Measurements from ENCODE around the gene NINL.

The NINL gene

GRCh38 chr20:25461786-25462545 is 123.4 kb downstream of the NINL start:
- Histone ChIP-seq H3K9me3 (ENCODE audit: severe bottlenecking) (no peaks in the 10 kb centered on the region), H3K27me3 (ENCODE audit: insufficient read depth, poor library complexity, severe bottlenecking) (no peaks in the 10 kb centered on the region), H3K27ac (ENCODE audit: poor library complexity, severe bottlenecking) (no peak overlapping the region), H3K36me3 (ENCODE audit: low read depth) (no peaks in the 10 kb centered on the region), H3K4me3 (ENCODE audit: severe bottlenecking) (no peak overlapping the region), H3K4me1 (ENCODE audit: insufficient read depth, poor library complexity, severe bottlenecking) (no peaks in the 10 kb centered on the region)
- DNase-seq (ENCODE audit: low spot score) (no peak), ATAC-seq (ENCODE audit: low read depth) (no peak)
- TF ChIP-seq, protein P1, sequence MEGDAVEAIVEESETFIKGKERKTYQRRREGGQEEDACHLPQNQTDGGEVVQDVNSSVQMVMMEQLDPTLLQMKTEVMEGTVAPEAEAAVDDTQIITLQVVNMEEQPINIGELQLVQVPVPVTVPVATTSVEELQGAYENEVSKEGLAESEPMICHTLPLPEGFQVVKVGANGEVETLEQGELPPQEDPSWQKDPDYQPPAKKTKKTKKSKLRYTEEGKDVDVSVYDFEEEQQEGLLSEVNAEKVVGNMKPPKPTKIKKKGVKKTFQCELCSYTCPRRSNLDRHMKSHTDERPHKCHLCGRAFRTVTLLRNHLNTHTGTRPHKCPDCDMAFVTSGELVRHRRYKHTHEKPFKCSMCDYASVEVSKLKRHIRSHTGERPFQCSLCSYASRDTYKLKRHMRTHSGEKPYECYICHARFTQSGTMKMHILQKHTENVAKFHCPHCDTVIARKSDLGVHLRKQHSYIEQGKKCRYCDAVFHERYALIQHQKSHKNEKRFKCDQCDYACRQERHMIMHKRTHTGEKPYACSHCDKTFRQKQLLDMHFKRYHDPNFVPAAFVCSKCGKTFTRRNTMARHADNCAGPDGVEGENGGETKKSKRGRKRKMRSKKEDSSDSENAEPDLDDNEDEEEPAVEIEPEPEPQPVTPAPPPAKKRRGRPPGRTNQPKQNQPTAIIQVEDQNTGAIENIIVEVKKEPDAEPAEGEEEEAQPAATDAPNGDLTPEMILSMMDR (IDR thresholded peaks at IDR 0.05; ENCODE audit: poor library complexity, severe bottlenecking) = no peak

DNA sequence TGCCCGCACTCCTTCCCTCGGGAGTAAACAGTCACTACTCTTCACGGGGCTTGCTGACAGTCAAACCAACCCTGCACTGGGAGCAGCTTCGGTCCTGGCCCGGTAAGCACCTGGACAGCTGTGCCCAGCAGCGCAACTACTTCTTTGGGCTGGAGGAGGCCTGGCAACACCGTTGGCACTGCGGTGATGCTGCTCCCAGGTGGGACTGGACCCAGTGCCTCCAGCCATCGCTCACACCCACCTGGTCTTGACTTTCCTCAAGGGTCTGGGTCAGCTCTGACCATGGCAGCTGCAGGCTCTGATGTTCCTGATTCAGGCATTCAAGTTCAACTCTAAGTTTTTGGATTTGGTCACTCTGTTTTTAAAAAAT is 124.1 kb downstream of the NINL start:
- DNase-seq (ENCODE audit: low spot score) (no peak), ATAC-seq (ENCODE audit: low read depth) (no peak)
- TF ChIP-seq, protein P1 (IDR thresholded peaks at IDR 0.05; ENCODE audit: poor library complexity, severe bottlenecking) = no peak
- H3K4me1 ChIP-seq (ENCODE audit: insufficient read depth, poor library complexity, severe bottlenecking) = no peaks in the 10 kb centered on the region
- H3K27ac ChIP-seq (ENCODE audit: poor library complexity, severe bottlenecking) = no peak overlapping the region
- H3K4me3 ChIP-seq (ENCODE audit: severe bottlenecking) = no peak overlapping the region
- H3K27me3 ChIP-seq (ENCODE audit: insufficient read depth, poor library complexity, severe bottlenecking) = no peaks in the 10 kb centered on the region
- no peaks in the 10 kb centered on the region for H3K36me3 ChIP-seq (ENCODE audit: low read depth)
- no peaks in the 10 kb centered on the region for H3K9me3 ChIP-seq (ENCODE audit: severe bottlenecking)

DNA sequence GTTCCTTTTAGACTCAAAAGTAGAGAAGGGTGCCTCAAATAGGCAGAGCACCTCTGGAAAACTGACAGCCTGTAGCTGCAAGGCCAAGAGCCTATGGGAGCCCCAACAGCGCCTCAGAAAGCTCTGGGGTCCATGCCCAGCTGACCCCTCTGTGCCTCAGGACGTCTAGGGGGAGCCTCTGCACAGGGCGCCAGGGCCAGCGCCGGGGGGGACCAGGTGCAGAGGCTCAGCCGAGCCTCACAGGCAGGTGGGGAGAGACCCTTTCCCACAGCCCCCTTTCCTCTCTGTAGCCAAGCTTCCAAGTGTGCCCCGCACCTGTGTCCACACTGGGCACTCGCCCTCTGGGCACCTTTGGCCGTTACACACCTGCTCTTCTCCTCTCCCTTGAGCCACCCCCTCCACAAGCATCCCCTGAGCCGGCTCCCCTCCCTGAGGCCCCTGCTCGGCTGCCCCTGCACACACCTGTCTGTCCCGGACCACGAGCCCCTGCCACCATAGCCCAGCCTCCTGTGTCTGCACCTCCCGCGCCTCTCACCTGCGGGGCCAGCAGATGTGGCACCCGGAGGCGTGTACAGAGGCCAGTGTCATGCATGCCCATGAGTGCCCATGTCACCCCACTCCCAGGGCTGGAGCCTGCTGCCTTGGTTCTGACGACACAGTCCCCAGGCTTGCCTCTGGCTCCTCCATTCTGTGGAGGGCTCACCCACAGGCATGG is 124.6 kb downstream of the NINL start:
- ATAC-seq (ENCODE audit: low read depth) (no peak), DNase-seq (ENCODE audit: low spot score) (no peak)
- H3K36me3 ChIP-seq (ENCODE audit: low read depth) = no peaks in the 10 kb centered on the region
- H3K27me3 ChIP-seq (ENCODE audit: insufficient read depth, poor library complexity, severe bottlenecking) = no peaks in the 10 kb centered on the region
- H3K4me3 ChIP-seq (ENCODE audit: severe bottlenecking) = no peak overlapping the region
- no peak overlapping the region for H3K27ac ChIP-seq (ENCODE audit: poor library complexity, severe bottlenecking)
- TF ChIP-seq, protein P1 (IDR thresholded peaks at IDR 0.05; ENCODE audit: poor library complexity, severe bottlenecking) = no peak
- H3K4me1 ChIP-seq (ENCODE audit: insufficient read depth, poor library complexity, severe bottlenecking) = no peaks in the 10 kb centered on the region
- H3K9me3 ChIP-seq (ENCODE audit: severe bottlenecking) = no peaks in the 10 kb centered on the region

- H3K4me3 ChIP-seq (ENCODE audit: severe bottlenecking) = no peak overlapping the region
- TF ChIP-seq, protein P1 (IDR thresholded peaks at IDR 0.05; ENCODE audit: poor library complexity, severe bottlenecking) = no peak
- H3K4me1 ChIP-seq (ENCODE audit: insufficient read depth, poor library complexity, severe bottlenecking) = no peaks in the 10 kb centered on the region
- ATAC-seq (ENCODE audit: low read depth) = no peak; the same call in 2 of the 3 replicates
- no peak for DNase-seq (ENCODE audit: low spot score)
- H3K36me3 ChIP-seq (ENCODE audit: low read depth) = no peaks in the 10 kb centered on the region
- no peaks in the 10 kb centered on the region for H3K27me3 ChIP-seq (ENCODE audit: insufficient read depth, poor library complexity, severe bottlenecking)
- no peaks in the 10 kb centered on the region for H3K9me3 ChIP-seq (ENCODE audit: severe bottlenecking)
- H3K27ac ChIP-seq (ENCODE audit: poor library complexity, severe bottlenecking) = no peak overlapping the region
Measured at GRCh38 chr20:25459916-25460535, 125.3 kb downstream of the NINL start.

Data from RWPE2 (cell line).